Measurements from ENCODE around the gene CHRND.

CHRND gene

DNA sequence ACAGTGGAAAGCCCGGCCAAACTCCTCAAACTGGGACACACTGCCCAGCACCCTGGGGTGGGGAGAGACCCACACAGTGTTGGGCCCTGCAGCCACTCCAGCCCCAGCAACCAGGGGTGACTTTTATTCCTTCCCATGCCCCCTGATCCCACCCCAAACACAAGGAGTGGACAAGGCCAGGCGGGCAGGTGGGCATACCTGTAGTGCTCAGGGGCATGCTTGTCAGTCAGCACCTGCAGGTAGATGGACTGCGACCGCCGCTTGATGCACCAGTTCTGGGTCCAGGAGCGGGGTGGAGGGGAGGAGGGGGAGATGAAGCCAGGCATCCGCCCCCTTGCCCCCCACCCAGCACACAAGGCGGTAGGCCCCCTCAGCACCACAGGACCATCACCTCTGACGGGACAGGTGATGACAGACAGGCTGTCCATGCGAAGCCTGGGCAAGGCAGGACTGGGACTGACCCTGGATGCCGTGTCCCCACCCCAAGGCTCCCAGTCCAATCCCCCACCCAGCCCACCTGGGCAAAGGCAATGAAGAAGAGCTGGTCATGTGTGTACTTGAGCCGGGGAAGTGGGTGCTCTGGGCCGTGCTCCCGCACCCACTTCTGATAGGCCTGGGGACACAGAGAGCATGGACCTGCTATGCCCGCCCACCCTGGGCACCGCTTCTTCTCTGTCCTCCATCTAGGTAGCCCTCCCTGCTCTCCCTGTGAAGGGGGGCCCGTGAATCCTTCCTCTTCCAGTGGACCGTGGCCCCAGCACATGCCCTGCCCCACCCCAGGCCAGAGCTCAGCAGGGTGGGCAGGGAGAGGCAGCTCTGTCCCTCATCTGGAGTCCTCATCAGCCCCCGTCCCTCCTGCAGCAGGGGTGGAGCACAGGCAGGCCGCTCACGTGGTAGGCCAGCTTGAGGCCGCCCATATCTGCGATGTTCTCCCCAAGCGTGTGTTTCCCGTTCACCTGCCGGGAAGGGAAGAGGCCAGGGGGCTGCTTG, 45.5 kb upstream of the CHRND start:
- TF ChIP-seq, protein P1, sequence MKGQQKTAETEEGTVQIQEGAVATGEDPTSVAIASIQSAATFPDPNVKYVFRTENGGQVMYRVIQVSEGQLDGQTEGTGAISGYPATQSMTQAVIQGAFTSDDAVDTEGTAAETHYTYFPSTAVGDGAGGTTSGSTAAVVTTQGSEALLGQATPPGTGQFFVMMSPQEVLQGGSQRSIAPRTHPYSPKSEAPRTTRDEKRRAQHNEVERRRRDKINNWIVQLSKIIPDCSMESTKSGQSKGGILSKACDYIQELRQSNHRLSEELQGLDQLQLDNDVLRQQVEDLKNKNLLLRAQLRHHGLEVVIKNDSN (IDR thresholded peaks at IDR 0.05): no peak
- TF ChIP-seq YY1 (IDR thresholded peaks at IDR 0.05; ENCODE audit: low read depth) (no peak), RAD21 (IDR thresholded peaks at IDR 0.05; ENCODE audit: low read depth) (no peak), CEBPB (IDR thresholded peaks at IDR 0.05) (no peak), TAF1 (IDR thresholded peaks at IDR 0.05; ENCODE audit: low read depth) (no peak), FOXM1 (IDR thresholded peaks at IDR 0.05; ENCODE audit: borderline replicate concordance, low read depth) (no peak), TCF12 (IDR thresholded peaks at IDR 0.05; ENCODE audit: low read depth) (no peak), NFIC (IDR thresholded peaks at IDR 0.05) (no peak), ZBTB7A (IDR thresholded peaks at IDR 0.05; ENCODE audit: low read depth) (no peak)
- TF ChIP-seq, protein P2, sequence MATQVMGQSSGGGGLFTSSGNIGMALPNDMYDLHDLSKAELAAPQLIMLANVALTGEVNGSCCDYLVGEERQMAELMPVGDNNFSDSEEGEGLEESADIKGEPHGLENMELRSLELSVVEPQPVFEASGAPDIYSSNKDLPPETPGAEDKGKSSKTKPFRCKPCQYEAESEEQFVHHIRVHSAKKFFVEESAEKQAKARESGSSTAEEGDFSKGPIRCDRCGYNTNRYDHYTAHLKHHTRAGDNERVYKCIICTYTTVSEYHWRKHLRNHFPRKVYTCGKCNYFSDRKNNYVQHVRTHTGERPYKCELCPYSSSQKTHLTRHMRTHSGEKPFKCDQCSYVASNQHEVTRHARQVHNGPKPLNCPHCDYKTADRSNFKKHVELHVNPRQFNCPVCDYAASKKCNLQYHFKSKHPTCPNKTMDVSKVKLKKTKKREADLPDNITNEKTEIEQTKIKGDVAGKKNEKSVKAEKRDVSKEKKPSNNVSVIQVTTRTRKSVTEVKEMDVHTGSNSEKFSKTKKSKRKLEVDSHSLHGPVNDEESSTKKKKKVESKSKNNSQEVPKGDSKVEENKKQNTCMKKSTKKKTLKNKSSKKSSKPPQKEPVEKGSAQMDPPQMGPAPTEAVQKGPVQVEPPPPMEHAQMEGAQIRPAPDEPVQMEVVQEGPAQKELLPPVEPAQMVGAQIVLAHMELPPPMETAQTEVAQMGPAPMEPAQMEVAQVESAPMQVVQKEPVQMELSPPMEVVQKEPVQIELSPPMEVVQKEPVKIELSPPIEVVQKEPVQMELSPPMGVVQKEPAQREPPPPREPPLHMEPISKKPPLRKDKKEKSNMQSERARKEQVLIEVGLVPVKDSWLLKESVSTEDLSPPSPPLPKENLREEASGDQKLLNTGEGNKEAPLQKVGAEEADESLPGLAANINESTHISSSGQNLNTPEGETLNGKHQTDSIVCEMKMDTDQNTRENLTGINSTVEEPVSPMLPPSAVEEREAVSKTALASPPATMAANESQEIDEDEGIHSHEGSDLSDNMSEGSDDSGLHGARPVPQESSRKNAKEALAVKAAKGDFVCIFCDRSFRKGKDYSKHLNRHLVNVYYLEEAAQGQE (IDR thresholded peaks at IDR 0.05; ENCODE audit: low read depth): no peak
- TF ChIP-seq, protein P3, sequence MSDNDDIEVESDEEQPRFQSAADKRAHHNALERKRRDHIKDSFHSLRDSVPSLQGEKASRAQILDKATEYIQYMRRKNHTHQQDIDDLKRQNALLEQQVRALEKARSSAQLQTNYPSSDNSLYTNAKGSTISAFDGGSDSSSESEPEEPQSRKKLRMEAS (IDR thresholded peaks at IDR 0.05): no peak

DNA sequence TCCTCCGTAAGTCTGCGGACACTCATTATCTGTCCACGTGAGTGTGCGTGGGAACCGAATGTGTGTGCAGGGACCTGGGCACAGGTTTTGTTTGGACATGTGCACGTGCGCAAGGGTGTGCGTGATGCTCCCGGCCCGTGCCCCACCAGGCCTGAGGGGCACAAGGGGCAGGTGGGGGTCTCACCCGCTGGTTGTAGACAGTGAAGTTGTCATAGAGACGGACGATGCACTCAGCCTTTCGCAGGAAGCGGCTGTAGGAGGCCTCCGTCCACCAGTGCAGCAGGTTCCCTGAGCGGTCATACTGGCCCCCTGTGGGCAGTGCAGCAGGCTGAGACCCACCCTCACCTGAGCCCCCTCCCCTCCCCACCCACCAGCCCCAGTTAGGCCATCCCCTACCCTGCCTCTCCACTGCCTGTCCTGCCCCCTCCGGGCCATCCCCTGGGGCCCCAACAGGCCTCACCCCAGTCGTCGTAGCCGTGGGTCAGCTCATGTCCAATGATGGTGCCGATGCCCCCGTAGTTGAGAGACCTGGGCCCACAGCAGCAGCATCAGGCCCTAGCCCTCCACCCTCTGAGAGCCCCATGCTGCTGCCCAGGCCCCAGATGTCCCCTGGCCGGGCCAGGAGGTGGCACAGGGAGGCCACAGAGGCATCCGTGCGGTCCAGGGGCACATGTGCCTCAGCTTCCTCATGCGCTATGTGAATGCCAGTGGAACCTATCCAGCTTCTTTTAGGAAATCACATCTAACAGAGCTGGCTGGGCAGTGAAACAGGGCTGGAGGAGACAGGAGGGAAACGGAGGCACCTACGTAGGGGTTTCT, 44.4 kb upstream of the CHRND start:
- no peak for TF ChIP-seq CEBPB (IDR thresholded peaks at IDR 0.05)
- TF ChIP-seq TAF1 (IDR thresholded peaks at IDR 0.05; ENCODE audit: low read depth): no peak
- TF ChIP-seq, protein P2 (IDR thresholded peaks at IDR 0.05; ENCODE audit: low read depth): no peak

DNA sequence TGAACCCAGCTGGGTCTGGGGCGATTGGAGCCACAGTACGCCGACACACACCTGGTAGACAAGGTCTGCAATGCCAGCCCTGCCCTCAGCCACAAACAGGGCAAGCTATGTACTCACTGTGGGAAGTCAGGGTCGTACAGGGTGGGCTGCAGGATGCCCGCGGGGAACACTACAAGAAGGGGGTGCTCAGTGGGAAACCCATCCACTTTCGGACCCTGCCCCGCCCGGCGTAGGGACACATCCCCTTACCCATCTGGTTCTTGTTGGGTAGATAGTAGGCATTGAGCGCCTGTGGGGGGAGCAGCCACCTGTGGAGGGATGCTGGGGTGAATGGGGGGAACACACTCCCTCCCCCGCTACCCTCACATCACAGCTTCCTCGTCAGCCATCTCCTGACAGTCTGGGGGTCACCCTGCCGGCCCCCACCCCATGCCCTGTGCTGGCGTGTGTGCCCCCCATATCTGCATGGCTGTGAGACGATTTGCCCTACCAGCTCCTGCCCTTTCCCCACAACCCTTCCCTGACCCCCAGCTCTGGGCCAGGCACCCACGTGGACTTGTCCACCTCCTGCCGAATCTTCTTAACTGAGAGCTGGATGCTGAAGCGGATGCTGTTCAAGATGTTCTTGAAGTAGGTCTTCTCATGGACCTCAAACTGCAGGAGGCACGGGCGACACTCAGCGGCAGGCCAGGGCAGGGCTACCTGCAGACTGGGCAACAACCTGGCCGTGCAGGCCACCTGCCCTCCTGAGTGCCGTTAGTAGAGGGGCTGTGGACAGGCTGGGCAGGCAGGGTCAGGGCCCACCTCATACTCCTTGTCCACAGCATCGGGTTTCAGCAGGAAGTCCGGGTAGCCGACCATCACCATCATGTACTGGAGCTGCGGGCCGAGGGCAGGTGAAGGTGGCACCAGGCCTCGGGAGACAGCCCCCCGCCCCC, 43.4 kb upstream of the CHRND start:
- TF ChIP-seq CREB1 (IDR thresholded peaks at IDR 0.05; ENCODE audit: low read depth): no peak

DNA sequence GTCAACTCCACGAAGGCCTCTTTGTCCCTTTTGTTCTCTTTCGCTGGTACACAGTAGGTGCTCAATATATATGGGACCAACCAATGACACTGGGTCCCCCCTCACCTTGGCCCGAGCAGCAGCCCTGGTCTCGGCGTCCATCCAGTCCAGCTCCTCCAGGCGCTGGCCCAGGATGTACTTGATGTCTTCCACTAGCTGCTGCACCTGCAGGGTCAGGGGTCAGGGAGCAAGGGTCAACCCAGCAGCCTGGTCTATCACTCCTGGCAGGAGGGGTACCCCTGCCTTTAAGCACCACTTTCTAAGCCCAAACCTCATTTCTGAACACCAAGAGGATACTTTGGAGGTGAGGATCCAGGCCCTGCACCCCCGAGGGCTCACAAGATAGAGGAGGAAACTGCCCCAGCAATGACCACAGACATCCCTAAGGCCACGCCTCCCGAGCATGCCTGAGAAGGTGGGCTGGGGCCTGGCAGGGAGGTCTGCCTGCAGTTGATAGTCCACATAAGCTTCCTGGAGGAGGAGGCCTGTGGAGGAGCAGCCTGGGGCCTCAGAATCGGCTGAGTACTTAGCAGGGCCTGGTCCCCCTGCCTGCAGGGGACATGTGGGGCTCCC, 42.5 kb upstream of the CHRND start:
- TF ChIP-seq EP300 (IDR thresholded peaks at IDR 0.05; ENCODE audit: borderline replicate concordance) (no peak), CREB1 (IDR thresholded peaks at IDR 0.05; ENCODE audit: low read depth) (no peak), ZBTB7A (IDR thresholded peaks at IDR 0.05; ENCODE audit: low read depth) (no peak), TAF1 (IDR thresholded peaks at IDR 0.05; ENCODE audit: low read depth) (no peak), EGR1 (IDR thresholded peaks at IDR 0.05) (no peak), TCF12 (IDR thresholded peaks at IDR 0.05; ENCODE audit: low read depth) (no peak), TEAD4 (IDR thresholded peaks at IDR 0.05) (no peak), CEBPB (IDR thresholded peaks at IDR 0.05) (no peak)
- TF ChIP-seq, protein P1 (IDR thresholded peaks at IDR 0.05): no peak
- TF ChIP-seq, protein P2 (IDR thresholded peaks at IDR 0.05; ENCODE audit: low read depth): no peak
- TF ChIP-seq, protein P3 (IDR thresholded peaks at IDR 0.05): no peak
